Pulmonary artery endothelial cell (primary cell): ENCODE measurements around the gene OR6C68. TPM values are rescaled to one million over a fixed set of nuclear protein-coding genes. Genes with fewer than 3 reads are reported as not detected.
"Not testable (repeated sequence)": the region's sequence is repeated elsewhere in the genome, so short reads cannot be mapped to it uniquely, and the experiment has no call there.

Experiments used
- DNase-seq: peaks from one replicate; pipeline ENCODE4 v3.0.0-alpha.2; 2011; ENCODE audit warnings: low read depth, low spot score
- total RNA-seq: library from RNA; depleted of rRNA; stranded (reverse); fragments of >200 nt; gene quantifications from 2 replicates; pipeline ENCODE4 v1.2.3, GENCODE V29; 2014

The OR6C68 gene
- total RNA-seq: not detected in 2 replicates

GRCh38 chr12:55492078-55492477 is at the start of gene OR6C68:
Gene OR6C68, plus strand, starts transcription at chr12:55492378. Its CDS starts 0 bp downstream, at chr12:55492378.
- DNase-seq: no peak

DNA sequence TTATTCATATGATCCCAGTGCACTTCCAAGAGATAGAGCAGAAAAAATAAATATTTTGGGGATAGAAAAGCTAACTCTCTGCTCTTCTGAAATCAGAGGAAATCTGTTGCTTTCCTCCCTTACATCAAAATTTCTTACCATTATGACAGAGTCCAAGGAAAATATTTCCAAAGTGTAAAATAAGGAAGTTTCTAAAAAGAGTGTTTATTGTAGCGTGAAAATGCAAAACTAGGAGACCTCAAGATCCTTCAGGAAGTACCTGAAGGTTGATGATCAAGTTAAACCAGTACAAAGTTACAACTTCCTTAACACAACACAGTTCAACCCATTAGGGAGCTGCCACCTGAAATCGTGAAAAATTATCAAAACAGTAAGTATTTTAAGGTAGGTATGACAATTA is 48.4 kb upstream of the OR6C68 start, which contains the start of gene OR6C2:
Gene OR6C2, plus strand, starts transcription at position 301 of the 400 bp plus-strand sequence. CDS start 8,138 bp downstream, outside the sequence.
- no peak for DNase-seq

- DNase-seq: no peak
Measured at GRCh38 chr12:55445357-55445756, 46.8 kb upstream of the OR6C68 start.

DNA sequence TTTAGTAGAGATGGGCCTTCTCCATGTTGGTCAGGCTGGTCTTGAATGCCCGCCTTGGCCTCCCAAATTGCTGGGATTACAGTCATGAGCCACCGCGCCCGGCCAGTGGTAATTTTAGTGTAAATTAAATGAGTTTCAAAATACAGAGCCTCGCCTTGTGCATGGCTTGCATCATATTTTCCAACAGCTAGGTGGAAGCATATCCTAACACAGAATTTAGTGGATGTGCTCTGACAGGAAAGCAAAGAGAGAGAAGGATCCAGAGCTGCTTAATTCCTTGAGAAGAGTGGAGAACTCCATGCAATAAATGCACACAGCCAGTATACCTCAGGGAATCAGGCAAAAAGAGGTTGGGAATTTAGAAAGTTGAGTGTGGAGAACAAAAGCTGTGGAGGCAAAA is 45.9 kb upstream of the OR6C68 start:
- no peak for DNase-seq

GRCh38 chr12:55448825-55449224 is 43.4 kb upstream of the OR6C68 start:
- DNase-seq: no peak

GRCh38 chr12:55464926-55465325 is 27.3 kb upstream of the OR6C68 start:
- not testable (repeated sequence) for DNase-seq

GRCh38 chr12:55467836-55468235 is 24.3 kb upstream of the OR6C68 start:
- no peak for DNase-seq

DNA sequence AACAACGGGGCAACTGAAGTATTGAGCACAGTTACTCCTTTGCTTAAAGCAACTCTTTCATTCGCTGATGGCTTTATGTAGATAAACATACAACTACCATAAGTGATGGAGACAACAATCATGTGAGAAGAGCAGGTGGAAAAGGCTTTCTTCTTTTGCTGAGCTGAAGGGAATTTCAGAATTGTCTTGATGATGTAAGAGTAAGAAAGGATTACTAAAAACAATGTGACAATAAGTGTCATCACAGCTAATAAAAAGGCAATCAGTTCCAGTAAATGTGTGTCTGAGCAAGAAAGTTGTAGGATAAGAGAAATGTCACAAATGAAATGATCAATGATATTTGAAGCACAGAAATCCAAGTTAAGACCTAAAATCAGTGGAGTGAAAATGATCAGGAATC is 22.9 kb upstream of the OR6C68 start:
- DNase-seq: no peak

GRCh38 chr12:55470088-55470829 is 21.9 kb upstream of the OR6C68 start, which contains the start of gene OR6C70:
Gene OR6C70, minus strand, starts transcription at chr12:55470138. Its CDS starts 0 bp downstream, at chr12:55470138.
- no peak for DNase-seq

- no peak for DNase-seq
Measured at GRCh38 chr12:55472264-55472663, 19.9 kb upstream of the OR6C68 start.

GRCh38 chr12:55479136-55479535 is 13.0 kb upstream of the OR6C68 start:
- not testable (repeated sequence) for DNase-seq

GRCh38 chr12:55484284-55484683 is 7.9 kb upstream of the OR6C68 start:
- not testable (repeated sequence) for DNase-seq

- no peak for DNase-seq
Measured at GRCh38 chr12:55495490-55495889, 3.3 kb downstream of the OR6C68 start.

DNA sequence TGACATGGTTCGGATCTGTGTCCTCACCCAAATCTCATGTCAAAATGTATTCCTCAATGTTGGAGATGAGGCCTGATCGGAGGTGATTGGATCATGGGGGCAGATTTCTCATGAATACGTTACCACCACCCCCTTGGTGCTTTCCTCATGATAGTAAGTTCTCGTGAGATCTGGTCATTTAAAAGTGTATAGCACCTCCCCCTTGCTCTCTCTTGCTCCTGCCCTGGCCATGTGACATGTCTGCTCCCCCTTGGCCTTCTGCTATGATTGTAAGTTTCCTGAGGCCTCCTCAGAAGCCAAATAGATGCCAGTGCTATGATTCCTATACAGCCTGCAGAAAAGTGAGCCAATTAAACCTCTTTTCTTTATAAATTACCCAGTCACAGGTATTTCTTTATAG is 7.1 kb downstream of the OR6C68 start:
- DNase-seq: no peak

DNA sequence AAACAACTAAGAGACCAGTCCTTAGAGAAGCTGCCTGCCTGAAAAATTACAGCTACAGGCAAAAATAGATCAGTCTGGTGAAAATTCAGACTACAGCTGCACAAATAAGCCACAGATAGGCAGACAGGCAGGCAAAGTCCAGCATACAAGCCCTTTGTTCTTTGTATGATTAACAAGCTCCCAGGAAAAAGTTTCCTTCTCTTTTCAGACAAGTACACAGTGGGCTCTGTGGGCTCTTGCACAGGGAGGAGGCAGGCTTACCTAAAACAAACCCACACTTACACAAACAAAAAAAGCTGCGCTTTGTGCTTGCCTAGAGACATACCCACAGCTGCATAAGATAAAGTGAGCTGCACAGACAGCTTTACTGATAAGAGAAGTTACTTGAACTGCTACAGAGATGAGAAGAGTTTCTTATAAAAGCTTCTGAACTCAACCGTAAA is 7.7 kb downstream of the OR6C68 start:
- DNase-seq: no peak

DNA sequence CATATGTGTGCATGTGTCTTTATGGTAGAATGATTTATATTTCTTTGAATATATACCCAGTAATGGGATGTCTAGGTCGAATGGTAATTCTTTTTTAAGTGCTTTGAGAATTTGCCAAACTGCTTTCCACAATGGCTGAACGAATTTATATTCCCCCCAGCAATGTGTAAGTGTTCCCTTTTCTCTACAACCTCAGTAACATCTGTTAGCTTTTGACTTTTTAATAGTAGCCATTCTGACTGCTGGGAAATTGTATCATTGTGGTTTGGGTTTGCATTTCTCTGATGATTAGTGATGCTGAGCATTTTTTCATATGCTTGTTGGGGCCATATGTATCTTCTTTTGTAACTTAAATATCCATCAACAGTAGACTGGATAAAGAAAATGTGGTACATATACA is 9.4 kb downstream of the OR6C68 start:
- no peak for DNase-seq

DNA sequence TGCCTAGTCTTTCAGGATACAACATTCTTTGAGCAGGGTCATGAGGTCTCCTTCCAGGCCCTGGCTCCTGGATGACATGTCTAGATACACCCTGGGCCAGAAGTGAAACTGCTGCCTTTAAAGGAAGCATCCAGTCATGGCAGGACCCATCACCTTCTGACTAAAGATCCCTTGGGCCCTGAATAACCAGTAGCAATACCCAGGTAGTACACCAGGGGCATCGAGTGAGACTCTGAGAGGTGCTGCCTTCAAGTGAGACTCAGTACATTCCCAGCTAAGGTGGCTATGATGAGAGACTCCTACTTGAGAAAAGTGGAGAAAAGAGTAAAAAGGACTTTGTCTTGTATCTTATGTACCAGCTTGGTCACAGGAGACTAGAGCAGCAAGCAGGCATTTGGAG is 23.5 kb downstream of the OR6C68 start:
- no peak for DNase-seq

DNA sequence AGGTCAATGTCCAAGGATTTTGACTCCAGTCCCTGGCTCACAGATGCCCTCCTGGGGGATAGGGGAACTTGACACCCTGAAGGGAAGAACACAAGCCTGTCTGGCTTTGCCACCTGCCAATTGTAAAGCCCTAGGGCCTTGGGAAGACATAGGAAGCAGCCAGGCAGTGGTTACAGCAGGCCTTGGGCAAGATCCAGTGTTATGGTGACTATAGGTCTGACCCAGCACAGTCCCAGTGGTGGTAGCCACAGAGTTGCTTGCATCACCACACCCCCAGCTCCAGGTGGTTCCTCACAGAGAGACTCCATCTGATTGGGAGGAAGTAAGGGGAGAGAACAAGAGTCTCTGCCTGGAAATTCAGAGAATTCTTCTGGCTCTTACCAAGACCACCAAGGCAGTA is 24.2 kb downstream of the OR6C68 start:
- DNase-seq: no peak

Other genes starting within 250 kb of the OR6C68 start
- gene OR6C74, start 247.8 kb upstream of the OR6C68 start, total RNA-seq: not detected in 2 replicates
- gene OR6C6, start 195.8 kb upstream of the OR6C68 start, total RNA-seq: not detected in 2 replicates
- not detected in 2 replicates for gene OR6C1, start 178.0 kb upstream of the OR6C68 start, total RNA-seq
- not detected in 2 replicates for gene OR6C3, start 161.6 kb upstream of the OR6C68 start, total RNA-seq
- gene OR6C75, start 129.4 kb upstream of the OR6C68 start, total RNA-seq: not detected in 2 replicates
- not detected in 2 replicates for gene OR6C65, start 91.8 kb upstream of the OR6C68 start, total RNA-seq
- not detected in 2 replicates for gene OR6C76, start 66.1 kb upstream of the OR6C68 start, total RNA-seq
- gene OR6C2, start 48.3 kb upstream of the OR6C68 start, total RNA-seq: not detected in 2 replicates
- not detected in 2 replicates for gene OR6C70, start 22.2 kb upstream of the OR6C68 start, total RNA-seq
- not detected in 2 replicates for gene OR6C4, start 57.2 kb downstream of the OR6C68 start, total RNA-seq
- gene OR2AP1, start 80.1 kb downstream of the OR6C68 start, total RNA-seq: not detected in 2 replicates
- not detected in 2 replicates for gene OR10P1, start 144.5 kb downstream of the OR6C68 start, total RNA-seq
- 0.04 and 0.20 TPM in 2 replicates for gene ITGA7, start 215.5 kb downstream of the OR6C68 start, total RNA-seq
- 53.6 and 62.4 TPM in 2 replicates for gene BLOC1S1, start 223.7 kb downstream of the OR6C68 start, total RNA-seq
- 0.63 and 0.79 TPM in 2 replicates for gene RDH5, start 228.0 kb downstream of the OR6C68 start, total RNA-seq
- gene CD63, start 236.6 kb downstream of the OR6C68 start, total RNA-seq: 1,224 and 1,479 TPM in 2 replicates